ENCODE data around the gene CCDC51. TPM values are rescaled to one million over a fixed set of nuclear protein-coding genes. Genes with fewer than 3 reads are reported as not detected.
A peak's percentile ranks its signal among the peaks of the same experiment; 100 is the strongest.

Gene CCDC51
- total and polyA plus RNA-seq, 2 of the 13 experiments (the other 11 are each of a cell fraction or from before 2014, with no cell fraction given) = 18.1 to 29.4 TPM

DNA sequence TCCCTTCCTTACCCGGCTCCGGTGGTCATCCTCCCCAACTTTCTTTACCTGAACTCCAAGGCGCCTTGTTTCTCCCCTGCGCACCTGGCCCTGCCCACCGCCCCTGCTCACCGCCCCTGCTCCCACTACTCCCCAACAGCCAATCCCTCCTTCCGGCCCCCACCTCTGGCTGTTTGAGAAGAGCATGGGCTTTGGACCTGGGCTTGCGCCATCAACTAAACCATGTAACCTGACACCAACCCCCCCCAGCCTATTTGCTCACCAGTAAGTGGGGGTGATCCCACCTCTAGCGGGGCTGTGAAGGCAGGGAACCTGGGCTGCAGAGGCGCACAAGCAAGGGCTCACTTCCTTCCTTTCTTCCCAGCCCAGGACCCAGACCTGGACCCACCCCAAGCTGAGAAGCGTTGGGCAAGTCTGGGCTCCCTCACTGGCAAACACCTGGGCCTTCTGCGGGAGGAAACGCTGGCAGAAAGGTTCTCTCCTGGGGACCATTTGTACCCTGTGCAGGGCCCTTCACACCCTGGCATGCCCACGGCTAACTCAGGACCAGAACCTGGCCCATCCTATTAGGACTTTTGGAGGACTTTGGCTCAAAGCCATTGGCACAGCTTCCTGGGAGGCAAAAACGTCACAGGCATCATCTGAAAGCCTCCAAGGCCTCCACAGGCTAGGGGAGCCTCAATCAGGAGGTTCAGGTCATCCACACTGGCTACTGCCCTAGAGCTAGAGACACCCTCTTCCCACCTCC lies 9.8 kb downstream of the CCDC51 start, which contains the start of gene PLXNB1 (continued):
- TF ChIP-seq SOX6 (IDR thresholded peaks at IDR 0.05) (no peak), SOX6 (CRISPR knock-in tag; IDR thresholded peaks at IDR 0.05) (peak; percentile 94), ZNF101 (CRISPR knock-in tag; IDR thresholded peaks at IDR 0.05; ENCODE audit: borderline replicate concordance, low read depth) (peak; percentile 88; the same call in 1 of the 2 replicates), ZNF264 (CRISPR knock-in tag; IDR thresholded peaks at IDR 0.05) (peak; percentile 80; the same call in 1 of the 2 replicates), ZNF350 (CRISPR knock-in tag; IDR thresholded peaks at IDR 0.05; ENCODE audit: borderline replicate concordance, low read depth) (peak; percentile 98), GTF2F1 (IDR thresholded peaks at IDR 0.05; ENCODE audit: low read length) (no peak; the same call in 1 of the 2 replicates), ZNF549 (CRISPR knock-in tag; IDR thresholded peaks at IDR 0.05) (no peak), RFX1 (IDR thresholded peaks at IDR 0.05) (no peak), ZNF34 (CRISPR knock-in tag; IDR thresholded peaks at IDR 0.05; ENCODE audit: borderline replicate concordance) (peak; percentile 21; the same call in 1 of the 2 replicates)
- TF ChIP-seq, protein P1, sequence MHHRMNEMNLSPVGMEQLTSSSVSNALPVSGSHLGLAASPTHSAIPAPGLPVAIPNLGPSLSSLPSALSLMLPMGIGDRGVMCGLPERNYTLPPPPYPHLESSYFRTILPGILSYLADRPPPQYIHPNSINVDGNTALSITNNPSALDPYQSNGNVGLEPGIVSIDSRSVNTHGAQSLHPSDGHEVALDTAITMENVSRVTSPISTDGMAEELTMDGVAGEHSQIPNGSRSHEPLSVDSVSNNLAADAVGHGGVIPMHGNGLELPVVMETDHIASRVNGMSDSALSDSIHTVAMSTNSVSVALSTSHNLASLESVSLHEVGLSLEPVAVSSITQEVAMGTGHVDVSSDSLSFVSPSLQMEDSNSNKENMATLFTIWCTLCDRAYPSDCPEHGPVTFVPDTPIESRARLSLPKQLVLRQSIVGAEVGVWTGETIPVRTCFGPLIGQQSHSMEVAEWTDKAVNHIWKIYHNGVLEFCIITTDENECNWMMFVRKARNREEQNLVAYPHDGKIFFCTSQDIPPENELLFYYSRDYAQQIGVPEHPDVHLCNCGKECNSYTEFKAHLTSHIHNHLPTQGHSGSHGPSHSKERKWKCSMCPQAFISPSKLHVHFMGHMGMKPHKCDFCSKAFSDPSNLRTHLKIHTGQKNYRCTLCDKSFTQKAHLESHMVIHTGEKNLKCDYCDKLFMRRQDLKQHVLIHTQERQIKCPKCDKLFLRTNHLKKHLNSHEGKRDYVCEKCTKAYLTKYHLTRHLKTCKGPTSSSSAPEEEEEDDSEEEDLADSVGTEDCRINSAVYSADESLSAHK (CRISPR knock-in tag; IDR thresholded peaks at IDR 0.05; ENCODE audit: borderline replicate concordance) = no peak
- TF ChIP-seq, protein P2, sequence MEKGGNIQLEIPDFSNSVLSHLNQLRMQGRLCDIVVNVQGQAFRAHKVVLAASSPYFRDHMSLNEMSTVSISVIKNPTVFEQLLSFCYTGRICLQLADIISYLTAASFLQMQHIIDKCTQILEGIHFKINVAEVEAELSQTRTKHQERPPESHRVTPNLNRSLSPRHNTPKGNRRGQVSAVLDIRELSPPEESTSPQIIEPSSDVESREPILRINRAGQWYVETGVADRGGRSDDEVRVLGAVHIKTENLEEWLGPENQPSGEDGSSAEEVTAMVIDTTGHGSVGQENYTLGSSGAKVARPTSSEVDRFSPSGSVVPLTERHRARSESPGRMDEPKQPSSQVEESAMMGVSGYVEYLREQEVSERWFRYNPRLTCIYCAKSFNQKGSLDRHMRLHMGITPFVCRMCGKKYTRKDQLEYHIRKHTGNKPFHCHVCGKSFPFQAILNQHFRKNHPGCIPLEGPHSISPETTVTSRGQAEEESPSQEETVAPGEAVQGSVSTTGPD (CRISPR knock-in tag; IDR thresholded peaks at IDR 0.05) = peak; percentile 80; the same call in 1 of the 2 replicates

All from HepG2 (cell line).